Fibroblast of the conjunctiva (primary cell): ENCODE data around the gene SUSD2.
"Not testable (repeated sequence)": the region's sequence is repeated elsewhere in the genome, so short reads cannot be mapped to it uniquely, and the experiment has no call there.

Source experiments
- DNase-seq: peaks from one replicate; pipeline ENCODE4 v3.0.0-alpha.2; 2010; ENCODE audit warnings: low read depth

SUSD2 gene

GRCh38 chr22:24177045-24177444 is 4.2 kb upstream of the SUSD2 start:
- no peak for DNase-seq

GRCh38 chr22:24177456-24177855 is 3.8 kb upstream of the SUSD2 start:
- DNase-seq = no peak

- no peak for DNase-seq
These were observed 3.3 kb upstream of the SUSD2 start for GRCh38 chr22:24178021-24178431.

GRCh38 chr22:24178502-24179440 is 2.5 kb upstream of the SUSD2 start:
- DNase-seq = no peak

GRCh38 chr22:24179478-24180210 is 1.6 kb upstream of the SUSD2 start:
- no peak for DNase-seq

- DNase-seq = no peak
These were observed 785 bp upstream of the SUSD2 start for GRCh38 chr22:24180316-24181087.

- no peak for DNase-seq
These were observed 961 bp downstream of the SUSD2 start for GRCh38 chr22:24181996-24182899.

GRCh38 chr22:24182900-24183246 is 1.6 kb downstream of the SUSD2 start:
- DNase-seq = not testable (repeated sequence)

GRCh38 chr22:24183321-24184031 is 2.2 kb downstream of the SUSD2 start:
- DNase-seq = no peak

- no peak for DNase-seq
These were observed 2.9 kb downstream of the SUSD2 start for GRCh38 chr22:24184057-24184798.

GRCh38 chr22:24185001-24185500 is 3.8 kb downstream of the SUSD2 start:
- DNase-seq = no peak

- DNase-seq = no peak
These were observed 4.4 kb downstream of the SUSD2 start for GRCh38 chr22:24185501-24186351.

- DNase-seq = no peak
These were observed 5.1 kb downstream of the SUSD2 start for GRCh38 chr22:24186352-24186740.

- no peak for DNase-seq
These were observed 5.8 kb downstream of the SUSD2 start for GRCh38 chr22:24186892-24187670.

- no peak for DNase-seq
These were observed 6.7 kb downstream of the SUSD2 start for GRCh38 chr22:24187731-24188644.

GRCh38 chr22:24188705-24189248 is 7.5 kb downstream of the SUSD2 start:
- no peak for DNase-seq
